GM12873 (cell line): ENCODE measurements around the gene POLR3A.

Source experiments
- CTCF ChIP-seq: IDR thresholded peaks from 2 replicates; pipeline ENCODE4 v1.5.1; 2012; ENCODE audit warnings: low read depth, mild to moderate bottlenecking, moderate library complexity, low read length, control low read depth; ENCODE audit not compliant: insufficient read depth; ENCODE audit errors: missing control alignments

Gene POLR3A

GRCh38 chr10:77925410-77925794 is 103.9 kb downstream of the POLR3A start:
- TF ChIP-seq CTCF = no peak

- no peak for TF ChIP-seq CTCF
Observed at GRCh38 chr10:77922566-77923179, 106.6 kb downstream of the POLR3A start.

- TF ChIP-seq CTCF = no peak
Observed at GRCh38 chr10:77922055-77922454, 107.3 kb downstream of the POLR3A start.

DNA sequence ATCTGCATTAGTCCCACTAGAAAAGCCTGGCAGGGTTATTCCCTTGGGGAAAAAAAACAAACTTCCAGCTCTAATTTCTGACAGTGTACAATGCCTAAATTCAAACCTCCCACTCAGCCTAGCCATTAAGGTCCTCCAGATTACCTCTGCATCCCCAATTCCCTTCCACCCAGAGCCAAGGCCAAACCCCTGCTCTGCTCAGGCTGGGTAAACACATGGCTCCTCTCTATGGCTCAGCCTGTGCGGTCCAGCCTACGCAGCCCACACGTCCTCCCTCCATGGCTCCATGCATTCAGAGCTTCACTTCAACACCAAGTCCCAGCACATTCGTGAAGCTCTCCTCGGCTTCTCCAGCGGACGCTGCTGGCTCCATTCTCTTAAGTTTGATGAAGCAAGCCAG is 107.9 kb downstream of the POLR3A start:
- no peak for TF ChIP-seq CTCF

- no peak for TF ChIP-seq CTCF
Observed at GRCh38 chr10:77920495-77920894, 108.8 kb downstream of the POLR3A start.

- no peak for TF ChIP-seq CTCF
Observed at GRCh38 chr10:77919713-77920108, 109.6 kb downstream of the POLR3A start.
